GM21786 (cell line): ENCODE measurements around the gene PSD4.
A peak's percentile ranks its signal among the peaks of the same experiment; 100 is the strongest.

Experiments
- ATAC-seq: cut with Tn5 transposase; IDR thresholded peaks from one replicate; pipeline ENCODE4 v1.9.1; 2021; ENCODE audit not compliant: unreplicated experiment

PSD4 gene

DNA sequence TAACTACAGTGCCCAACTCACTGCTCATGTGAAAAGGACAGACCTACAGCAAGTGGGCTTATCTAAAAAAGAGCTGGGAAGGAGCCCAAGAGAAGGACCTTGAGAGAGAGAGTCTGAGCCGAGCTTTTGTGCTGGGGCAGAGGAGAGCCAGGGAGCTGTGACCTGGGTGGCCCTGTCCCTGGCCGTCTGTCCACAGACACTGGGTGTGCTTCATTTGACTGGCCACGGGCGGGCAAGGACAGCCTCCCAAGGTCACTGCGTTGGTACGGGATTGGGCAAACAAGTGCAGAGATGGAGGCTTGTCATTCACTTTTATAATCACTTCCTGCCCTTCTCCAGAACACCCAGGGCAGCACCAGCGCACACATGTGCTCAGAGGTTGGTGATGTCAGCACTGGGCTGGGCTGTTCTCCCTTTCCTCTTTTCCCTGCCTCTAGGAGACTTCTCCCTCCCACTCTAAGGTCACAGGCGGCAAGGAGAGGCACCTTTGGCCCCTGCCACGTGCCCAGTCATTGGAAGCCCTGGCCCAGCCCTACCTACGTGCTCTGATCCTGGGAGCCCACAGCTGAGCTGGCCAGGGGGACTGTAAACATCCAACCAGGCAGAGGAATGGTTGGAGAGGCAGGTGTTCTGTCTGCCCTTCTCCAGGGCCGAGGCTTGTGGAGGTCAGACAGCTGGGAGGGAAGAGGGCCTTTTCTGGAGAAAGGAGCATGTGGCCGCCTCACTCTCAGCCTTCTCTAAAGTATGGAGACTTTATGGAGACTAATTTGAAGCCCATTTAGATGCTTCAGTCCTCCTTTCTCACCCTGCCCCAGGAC lies 6.4 kb upstream of the PSD4 start:
- no peak for ATAC-seq

DNA sequence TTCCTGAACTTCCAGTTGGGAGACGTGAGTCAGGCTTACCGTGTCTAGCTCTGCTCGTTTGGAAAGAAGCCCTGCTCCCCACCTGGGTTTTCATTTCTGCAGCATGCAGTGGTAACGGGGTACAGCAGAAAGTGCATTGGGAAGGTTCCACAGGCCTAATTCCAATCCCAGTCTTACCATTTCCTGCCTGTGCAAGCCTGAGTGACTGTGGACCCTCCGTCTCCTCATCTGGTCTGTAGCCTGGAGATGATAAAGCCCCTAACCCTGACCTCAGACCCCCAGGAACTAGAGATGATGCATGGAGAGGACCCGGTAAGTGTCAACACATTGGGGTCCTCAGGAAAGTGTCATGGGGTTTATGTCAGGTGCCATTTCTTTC lies 5.8 kb upstream of the PSD4 start:
- ATAC-seq = no peak

DNA sequence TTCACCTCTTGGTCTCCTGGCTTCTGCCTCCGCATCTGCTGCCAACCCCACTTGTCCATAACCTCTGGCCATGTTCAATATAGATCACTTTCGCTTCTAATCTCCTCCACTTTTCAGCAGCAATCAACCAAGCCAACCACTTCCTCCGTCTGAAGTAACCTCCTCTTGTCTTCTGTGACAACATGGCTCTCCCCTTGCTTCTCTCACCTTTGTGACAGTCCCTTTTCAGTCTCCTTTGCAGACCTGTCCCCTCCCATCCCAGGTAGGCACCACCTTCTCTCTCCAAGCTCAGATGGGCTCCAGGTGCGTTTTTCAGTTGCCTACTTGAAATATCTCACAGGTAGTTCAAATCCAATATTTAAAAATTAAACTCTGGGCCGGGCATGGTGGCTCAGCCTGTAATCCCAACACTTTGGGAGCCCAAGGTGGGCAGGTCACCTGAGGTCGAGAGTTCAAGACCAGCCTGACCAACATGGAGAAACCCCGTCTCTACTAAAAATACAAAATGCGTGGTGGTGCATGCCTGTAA lies 4.7 kb upstream of the PSD4 start:
- no peak for ATAC-seq

DNA sequence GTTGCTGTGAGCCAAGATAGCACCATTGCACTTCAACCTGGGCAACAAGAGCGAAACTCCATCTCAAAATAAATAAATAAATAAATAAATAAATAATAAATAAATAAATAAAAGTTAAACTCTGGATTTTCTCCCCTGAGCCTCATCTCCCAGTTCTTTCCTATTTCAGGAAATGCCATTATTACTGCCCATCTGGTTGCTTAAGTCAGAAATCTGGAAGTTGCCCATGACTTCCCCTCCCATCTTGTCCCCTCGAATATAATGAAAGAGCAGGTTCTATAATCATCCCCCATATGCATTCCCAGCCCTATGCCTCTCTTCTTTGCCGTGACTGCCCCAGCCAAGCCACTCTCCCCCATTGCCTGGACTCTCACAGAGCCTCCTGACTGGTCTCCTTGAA lies 4.2 kb upstream of the PSD4 start:
- no peak for ATAC-seq

GRCh38 chr2:113171334-113172075 lies 2.3 kb upstream of the PSD4 start:
- ATAC-seq = no peak

DNA sequence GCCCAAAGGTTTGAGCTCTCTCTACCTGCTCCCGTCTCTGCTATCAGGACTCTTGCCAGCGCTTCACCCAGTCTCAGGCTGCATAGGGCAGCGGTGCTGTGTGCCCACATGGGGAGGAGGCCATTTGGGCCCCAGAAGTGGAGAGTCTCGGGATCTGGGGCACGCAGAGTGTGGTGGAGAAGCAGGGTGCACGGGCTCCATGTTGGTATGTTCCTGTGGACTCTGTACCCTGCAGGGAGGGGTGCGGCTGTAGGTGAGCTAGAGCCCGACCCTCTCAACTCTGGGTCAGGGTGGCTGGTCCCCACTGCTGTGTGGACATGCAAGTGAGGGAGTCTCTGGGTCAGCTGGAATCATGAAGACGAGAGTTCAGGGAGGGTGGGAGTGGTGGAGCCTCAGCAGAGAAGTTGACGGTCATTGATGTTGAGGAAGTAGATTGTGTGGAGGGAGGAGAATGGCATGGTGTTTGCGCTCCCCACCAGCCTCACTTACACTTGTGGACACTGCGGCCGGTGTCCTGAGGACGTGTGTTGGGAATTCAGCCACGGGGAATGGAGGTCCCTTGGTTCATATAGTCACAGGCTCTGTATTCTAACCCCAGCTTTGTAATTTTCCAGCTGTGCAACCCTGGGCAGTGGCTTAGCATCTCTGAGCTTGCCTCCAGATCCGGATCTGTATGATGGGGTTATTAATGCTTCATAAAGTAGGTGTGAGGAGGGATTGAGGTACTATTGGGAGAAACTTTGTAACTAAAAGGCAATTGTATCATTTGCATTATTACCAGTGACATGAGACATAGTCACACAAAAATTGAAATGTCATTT lies 840 bp upstream of the PSD4 start:
- no peak for ATAC-seq

DNA sequence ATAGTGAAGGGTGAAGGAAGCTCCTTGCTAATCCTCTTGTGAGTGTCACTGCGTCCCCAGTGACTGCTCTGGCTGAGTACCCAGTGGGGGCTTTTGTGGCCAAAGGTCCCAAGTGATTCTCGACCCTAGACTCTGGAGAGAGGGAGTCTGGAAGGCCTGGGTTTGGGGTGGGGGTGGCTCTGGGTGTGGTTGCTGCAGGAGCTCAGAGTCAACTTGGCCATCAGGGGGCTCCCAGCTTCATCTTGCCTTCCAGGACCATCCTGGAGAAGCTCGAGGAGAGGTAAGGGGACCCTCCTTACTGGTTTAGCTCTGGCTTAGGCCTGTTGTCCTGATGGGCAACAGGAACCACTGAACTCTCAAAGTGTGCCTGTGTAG lies 592 bp downstream of the PSD4 start:
- no peak for ATAC-seq

GRCh38 chr2:113175042-113175628 lies 1.4 kb downstream of the PSD4 start:
- ATAC-seq = peak; percentile 64

DNA sequence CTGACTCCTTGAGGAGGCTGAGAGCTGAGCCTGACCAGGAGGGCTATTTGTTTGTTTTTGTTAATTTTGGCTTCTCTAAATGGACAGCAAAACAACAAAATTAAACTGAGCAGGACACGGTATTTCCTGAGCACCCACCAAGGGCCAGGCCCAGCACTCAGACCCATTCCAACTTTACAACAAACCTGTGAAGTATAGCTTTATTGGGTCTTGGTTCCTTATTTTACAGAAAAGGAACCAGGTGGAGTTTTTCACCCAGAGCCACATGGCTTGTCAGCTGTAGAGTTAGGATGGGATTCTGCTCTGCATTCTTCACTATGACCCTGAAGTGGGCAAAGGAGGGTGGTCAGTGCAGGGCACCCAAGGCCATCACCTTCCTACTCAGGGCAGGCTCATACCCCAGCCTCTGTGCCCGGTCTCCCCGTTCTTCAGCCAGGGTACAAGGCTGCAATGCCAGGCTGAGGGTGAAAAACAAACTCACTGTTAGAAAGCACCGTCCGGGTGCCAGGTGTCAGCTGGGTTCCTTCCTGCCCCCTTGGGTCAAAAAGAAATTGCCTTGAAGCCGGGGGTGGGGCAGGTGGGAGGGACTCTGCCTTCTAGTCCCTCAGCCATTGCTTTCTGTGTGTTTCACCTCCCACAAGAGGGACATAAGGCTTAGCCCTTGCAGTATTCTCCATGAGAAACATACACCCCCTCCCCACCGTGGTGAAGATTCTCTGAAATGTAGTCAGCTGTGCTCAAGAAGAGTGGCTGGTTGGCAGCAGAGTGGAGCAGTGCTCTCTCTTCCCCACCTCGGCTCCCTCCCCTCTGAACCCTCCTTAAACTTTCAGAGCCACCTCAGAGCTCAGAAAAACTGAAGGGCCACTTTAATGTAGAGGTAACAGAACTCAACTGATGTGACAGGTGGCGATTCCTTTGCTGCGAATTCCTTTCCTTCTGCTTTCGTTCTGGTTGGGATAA lies 2.2 kb downstream of the PSD4 start:
- ATAC-seq = no peak

DNA sequence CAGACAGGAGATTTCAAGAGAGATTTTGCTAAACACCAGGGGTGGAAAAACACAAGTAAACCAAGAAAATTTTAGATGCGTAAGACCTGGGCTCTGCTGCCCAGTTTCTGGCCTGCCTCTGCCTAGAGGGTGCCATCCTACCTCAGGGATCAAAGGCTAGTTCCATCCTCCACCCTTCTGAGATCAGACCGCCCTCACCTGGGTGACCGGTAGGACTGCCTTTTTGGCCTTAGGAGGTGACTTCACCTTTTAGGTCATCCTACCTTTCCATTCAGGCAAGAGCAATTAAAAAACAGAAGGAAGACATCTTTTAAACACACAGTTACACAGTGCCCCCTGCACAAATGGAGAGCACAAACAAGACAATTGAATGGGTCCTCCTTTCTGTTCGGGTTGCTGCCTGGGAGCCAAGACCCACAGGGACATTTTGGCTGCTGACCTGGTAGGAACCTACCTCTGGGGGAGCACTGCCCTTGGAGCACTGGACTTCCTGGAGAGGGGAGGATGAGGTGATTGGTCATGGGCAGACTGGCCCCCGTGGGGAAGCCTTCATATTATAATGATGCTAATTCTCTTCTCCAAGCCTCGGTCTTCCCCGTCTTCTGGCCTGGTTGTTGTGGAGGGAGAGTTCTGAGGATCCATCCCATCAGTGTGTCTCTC lies 3.1 kb downstream of the PSD4 start:
- no peak for ATAC-seq

DNA sequence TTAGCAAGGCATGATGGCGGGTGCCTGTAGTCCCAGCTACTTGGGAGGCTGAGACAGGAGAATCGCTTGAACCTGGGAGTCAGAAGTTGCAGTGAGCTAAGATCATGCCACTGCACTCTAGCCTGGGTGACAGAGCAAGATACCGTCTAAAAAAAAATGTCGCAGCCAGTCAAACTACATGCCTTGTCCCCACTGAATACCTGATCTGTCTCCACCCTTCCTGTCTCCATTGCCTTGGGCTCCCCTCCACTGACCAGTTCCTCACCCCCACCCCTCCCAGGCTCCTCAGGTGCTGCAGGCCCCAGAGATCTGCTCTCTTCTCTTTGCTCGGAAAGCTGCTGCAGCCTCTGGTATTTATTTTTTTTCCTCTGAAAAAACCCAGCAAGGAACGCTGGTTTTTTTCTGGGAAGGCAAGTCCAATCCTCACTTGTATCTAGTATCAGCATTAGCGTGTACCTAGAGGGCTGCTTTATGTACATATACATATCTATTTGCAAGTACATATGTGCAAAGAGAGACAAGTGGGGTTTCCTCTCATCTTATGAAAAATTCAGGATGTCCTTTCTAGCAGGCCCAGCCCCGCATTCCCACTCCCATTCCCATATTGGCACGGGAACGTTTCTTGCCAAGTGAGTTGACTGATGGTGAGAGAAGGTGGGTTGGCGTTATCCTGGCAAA lies 4.4 kb downstream of the PSD4 start:
- ATAC-seq = no peak

- no peak for ATAC-seq
Measured at GRCh38 chr2:113178891-113179290, 5.1 kb downstream of the PSD4 start.

DNA sequence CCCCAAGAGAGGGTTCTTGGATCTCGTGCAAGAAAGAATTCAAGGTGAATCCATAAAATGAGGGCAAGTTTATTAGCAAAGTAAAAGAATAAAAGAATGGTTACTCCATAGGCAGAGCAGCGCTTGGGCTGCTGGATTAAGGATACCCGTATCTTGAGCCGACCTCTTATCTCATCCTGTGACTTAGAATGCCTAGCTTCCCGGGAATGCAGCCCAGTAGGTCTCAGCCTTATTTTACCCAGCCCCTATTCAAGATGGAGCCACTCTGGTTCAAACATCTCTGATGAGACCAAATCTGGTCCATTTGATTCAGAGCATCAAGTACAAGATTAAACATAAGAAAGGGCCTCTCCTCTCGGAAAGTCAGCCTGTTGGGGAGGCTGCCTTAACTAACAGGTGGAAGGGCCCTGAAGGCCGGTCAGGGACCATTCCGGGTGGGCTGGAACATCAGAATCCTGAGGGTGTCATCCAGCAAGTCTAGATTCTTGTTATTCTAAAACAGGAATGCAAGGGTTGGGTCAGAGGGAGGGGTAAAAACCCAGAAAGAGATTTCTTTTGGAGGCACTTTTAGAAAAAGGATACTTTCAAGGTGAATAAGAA lies 5.8 kb downstream of the PSD4 start:
- ATAC-seq = no peak

DNA sequence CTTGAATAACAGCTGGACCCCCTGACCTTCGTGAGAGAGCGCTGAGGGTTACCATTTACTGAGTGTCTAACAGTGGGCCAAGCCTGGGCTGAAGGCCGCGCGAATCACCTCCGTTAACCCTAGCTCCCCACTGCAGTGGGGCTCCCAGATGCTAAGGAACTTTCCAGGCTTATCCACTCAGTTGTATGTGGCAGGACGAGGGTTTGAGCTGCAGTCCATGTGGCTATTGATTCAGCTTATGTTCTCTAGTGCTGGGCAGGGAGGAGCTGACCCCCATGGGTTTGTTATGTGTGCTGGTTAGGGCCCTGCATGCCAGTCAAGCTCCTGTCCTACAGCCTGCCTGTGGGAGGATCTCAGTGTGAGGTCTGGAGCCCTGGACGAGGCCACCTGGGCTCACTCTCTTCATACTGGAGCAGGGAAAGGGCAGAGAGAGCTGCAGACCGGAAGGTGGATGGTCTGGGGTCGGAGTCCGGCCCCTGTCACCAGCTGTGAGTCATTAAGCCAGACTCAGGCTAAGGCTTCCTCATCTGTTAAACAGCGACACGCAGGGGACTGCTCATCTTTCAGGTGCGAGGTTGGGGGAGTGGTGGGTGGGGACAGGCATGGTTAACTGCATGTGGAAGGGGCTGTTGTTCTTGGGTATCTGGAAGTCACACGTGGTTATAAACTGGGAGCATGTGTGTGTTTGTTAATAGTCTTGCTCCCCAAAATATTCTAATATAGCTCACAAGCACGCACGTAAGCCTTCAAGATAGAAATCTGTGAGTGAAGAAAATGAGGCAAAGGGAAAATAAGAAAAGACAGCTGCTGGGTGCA lies 6.6 kb downstream of the PSD4 start:
- no peak for ATAC-seq

DNA sequence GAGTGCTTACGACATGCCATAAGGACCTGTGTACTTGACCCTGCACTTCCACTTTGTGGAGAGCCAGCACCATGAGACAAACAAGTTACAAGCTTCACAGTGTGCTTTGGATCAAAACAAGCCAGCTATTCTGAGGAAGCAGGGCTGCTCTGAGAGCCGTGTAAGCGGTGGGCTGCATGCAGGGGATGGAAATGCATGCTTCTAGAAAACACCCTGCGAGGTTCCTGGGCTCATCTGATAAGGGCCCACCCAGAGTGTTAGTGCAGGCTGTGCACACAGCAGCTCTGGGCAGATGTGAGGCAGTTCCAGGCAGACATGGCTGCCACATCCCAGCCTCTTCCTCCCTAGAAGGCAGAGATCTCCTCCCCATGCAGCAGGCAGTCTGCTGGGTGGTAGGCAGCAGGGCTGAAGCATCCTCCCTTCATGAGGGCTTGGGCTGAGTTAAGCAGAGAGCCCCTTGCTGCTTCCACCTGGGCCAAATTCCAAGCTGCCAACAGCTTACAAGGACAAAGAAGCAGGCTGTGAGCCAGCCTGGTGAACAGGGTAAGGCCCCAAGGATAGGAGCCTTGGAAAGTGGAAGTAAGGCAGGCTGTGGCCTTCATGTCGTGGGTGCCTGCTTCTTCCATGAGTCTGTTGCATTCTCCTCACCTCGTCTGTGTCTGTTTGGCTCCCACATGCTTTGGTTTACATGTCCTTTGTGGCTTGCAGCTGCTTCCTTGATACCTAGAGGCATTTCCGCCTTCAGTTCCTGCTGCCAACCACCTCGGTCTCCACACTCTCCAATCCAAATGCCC lies 7.7 kb downstream of the PSD4 start:
- no peak for ATAC-seq

GRCh38 chr2:113182471-113183260 lies 8.9 kb downstream of the PSD4 start:
- no peak for ATAC-seq
